GM19023 (cell line): ENCODE data around the gene TBX21.
"Not testable (repeated sequence)": the region's sequence is repeated elsewhere in the genome, so short reads cannot be mapped to it uniquely, and the experiment has no call there.

Source experiments
- ATAC-seq: cut with Tn5 transposase; IDR thresholded peaks from one replicate; pipeline ENCODE4 v1.9.1; 2021; ENCODE audit warnings: mild to moderate bottlenecking, moderate library complexity; ENCODE audit not compliant: unreplicated experiment

TBX21 gene

DNA sequence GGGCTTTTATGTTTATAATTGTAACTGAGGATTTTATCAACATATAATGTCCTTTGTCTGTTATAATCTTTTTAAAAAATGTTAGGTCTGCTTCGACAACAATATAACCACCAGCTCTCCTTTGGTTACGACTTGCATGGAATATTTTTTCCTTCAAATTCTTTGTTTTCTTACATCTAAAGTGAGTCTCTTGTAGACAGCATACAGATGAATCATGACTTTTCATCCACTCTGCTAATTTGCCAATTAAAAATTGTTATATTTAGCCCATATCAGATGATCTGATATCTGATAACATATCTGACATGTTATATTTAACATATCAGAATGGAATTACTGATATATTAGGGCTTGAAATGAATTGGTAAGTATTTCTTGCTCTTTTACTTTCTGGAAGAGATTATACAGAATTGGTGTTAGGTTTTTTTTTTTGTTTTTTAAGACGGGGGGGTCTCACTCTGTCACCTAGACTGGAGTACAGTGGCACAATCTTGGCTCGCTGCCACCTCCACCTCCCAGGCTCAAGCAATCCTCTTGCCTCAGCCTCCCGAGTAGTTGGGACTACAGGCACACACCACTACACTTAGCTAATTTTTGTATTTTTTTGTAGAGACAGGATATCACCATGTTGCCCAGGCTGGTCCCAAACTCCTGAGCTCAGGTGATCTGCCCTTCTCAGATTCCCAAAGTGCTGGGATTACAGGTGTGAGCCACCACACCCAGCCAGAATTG lies 27.5 kb downstream of the TBX21 start:
- no peak for ATAC-seq

DNA sequence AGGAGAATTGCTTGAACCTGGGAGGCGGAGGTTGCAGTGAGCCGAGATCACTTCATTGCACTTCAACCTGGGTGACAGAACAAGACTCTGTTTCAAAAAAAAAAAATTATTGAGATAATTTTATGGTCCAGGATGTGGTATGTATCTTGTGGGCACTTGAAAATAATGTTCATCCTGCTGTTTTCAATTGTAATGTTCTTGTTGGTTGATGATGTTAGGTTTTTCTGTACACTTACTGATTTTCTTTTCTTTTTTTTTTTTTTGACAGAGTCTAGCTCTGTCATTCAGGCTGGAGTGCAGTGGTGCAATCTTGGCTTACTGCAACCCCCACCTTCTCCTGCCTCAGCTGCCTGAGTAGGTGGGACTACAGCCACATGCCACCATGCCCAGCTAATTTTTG lies 29.7 kb downstream of the TBX21 start:
- ATAC-seq: no peak

DNA sequence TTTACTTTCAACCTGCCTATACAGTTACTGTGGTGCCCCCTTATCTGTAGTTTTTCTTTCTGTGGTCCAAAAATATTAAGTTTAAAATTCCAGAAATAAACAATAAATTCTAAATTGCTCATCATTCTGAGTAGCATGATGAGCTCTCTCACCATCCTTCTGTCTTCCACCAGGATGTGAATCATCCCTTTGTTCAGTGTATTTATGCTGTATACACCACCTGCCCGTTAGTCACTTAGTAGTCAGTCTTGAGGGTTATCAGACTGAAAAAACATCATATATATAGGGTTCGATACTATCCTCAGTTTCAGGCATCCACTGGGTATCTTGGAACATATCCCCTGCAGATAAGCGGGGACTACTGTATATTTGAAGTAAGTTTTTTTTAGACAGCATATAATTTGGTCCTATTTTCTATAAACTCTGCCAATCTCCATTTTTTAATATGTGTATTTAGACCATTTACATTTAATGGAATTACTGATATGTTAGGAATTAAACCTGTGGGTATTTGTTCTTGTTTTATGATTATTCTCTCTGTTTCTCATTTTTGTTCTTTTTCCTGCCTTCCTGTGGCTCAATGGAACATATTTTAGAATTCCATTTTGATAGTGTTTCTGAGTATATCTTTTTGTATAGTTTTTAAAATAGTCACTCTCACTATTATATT lies 31.0 kb downstream of the TBX21 start:
- ATAC-seq: no peak

DNA sequence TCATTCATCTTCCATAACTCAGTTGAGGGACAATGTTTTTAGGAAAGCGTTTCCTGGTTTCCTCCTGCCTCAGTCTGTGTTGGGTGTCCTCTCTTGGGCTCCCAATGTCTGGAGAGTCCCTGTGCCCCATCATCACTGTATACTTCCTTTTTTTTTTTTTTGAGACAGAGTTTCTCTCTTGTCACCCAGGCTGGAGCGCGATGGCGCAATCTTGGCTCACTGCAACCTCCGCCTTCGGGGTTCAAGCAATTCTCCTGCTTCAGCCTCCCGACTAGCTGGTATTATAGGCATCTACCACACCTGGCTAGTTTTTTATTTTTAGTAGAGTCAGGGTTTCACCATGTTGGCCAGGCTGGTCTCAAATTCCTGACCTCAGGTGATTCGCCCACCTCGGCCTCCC lies 40.6 kb downstream of the TBX21 start:
- ATAC-seq: not testable (repeated sequence)

DNA sequence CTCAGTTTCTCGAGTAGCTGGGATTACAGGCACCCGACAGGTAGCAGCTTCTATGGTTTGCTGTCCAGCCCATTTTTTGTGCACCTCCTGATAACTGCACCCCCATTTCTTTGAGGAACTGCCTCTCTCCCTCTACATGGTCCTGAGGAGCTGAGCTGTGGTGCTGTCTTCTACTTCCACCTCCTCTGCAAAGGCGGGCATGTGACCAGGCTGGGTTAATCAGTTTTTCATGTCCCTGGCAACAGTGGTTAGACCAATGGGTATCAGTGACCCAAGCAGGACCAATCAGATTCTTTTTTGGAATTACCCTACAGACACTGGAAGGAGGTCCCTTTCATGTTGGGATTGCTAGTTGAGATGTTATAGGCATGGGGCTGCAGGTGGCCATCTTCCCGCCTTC lies 41.3 kb downstream of the TBX21 start:
- ATAC-seq: no peak

DNA sequence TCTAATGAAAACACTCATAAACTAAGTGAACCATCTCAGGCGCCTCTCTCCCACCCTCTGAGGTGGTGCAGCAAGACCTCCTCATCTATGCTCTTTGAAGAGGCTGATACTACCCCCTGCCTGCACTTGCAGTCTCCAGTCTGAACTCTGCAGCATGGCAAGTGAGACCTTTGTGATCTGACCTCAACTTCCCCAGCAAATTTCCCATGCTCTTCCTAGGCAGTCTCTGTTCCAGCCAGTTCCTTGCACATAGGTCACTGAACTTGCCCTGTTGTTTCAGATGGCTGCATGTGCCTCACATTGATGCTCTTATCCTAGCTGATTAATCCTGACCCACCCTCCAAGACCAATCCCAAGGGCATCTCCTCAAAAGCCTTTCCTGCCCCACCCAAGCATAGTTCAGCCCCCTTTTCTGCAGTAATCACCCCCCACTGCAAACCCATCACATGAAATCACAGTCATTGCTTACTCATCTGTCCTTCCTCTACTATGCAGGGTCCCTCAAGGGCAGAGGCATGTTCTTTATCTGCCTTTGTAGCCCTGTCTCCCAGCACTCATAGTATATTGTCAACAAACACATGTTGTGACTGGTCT lies 42.0 kb downstream of the TBX21 start:
- ATAC-seq: no peak

DNA sequence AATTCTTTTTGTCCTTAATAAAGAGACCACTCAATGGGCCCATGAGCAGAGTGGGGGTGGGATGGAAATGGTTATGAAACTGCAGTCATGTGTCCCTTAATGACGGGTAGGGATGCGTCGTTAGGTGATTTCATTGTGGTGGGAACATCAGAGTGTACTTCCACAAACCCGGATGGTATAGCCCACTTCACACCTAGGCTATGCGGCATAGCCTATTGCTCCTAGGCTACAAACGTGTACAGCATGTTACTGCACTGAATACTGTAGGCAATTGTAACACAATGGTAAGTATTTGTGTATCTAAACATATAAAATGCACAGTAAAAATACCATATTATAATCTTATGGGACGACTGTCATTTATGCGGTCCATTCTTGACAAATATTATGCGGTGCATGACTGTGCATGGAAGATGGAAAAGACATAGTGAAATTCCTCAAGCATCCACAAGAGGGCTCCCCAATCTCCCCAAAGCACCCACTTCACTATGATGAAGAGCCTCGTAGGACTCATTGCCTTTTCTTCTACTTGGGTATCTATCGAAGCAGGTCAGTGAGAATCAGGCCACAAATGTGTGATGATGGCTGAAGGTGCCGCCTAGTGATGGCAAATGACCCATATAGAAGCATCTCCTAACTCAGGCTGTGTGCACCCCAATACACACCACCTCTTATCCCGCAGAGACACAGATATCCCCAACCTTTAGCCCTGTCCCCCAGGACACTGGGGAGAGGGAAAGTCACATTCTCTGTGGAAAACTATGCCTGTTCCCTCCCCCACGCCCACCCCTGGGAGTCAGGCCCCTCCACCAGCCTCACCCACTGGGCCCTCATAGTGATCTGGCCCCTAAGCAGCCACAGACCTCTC lies 43.5 kb downstream of the TBX21 start:
- no peak for ATAC-seq

DNA sequence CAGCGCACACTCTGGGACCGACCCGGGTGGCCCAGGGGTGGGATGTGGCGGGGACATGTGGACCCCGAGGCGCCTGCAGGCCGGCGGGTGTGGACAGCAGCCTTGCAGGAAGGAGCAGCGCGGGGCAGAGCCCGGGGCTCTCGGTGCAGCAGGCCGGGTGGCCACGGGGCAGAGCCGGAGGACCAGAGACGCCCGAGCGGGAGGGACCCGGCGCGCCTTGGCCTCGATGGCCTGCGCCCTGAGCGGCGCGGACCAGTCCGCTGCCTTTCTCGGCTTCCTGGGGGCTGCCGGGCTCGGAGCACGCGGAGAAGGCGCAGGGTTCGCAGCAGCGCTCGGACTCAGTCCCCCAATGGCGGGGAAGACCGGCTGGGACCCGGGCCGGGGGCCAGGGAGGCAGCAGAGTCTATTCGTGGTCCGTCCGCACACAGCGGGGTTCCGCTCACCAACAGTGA lies 45.2 kb downstream of the TBX21 start:
- ATAC-seq: no peak

DNA sequence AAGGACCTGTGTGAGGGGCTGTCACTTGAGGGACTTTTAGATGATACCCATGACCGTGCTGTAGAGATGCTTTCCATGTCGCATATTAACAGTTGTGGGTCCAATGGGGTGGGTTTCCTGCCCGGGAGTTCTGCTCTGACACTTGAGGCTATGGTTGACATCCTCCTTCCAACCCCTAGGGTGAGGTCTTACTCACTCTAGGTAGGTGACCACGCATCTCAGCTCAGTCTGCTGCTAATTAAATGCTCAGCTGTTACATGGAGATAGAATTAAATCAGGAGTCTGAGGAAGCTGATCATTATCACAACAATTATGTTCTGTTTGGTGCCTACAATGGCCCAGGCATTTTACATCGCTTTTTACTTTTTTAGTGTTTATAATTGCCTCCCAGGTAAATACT lies 48.4 kb downstream of the TBX21 start:
- ATAC-seq: no peak

DNA sequence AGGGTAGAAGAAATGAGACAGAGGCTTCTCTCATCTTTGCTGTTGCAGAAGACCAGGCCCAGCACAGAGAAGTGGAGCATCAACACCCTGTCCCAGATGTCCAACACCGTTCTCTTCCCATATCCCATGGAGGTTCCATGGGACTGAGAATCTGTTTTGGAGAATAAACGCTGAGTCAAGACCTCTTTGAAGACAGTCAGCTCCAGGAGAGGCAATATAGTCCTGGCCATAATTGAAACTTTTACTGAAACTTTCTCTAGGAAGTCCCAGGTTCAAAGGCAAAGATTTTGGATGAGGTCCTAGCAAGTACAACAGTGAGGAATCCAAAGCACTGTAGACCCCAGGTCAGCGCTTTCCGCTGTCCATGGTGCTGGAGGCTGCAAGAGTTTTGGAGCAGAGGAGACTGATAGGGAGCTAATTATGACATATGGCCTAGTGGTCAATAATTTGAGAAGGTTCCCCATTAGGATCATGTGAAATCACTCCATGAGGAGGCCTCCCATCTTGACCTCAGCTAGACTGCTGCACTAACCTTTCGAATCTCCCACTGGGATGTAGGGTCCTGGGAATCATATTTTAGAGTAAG lies 52.6 kb downstream of the TBX21 start:
- ATAC-seq: no peak

DNA sequence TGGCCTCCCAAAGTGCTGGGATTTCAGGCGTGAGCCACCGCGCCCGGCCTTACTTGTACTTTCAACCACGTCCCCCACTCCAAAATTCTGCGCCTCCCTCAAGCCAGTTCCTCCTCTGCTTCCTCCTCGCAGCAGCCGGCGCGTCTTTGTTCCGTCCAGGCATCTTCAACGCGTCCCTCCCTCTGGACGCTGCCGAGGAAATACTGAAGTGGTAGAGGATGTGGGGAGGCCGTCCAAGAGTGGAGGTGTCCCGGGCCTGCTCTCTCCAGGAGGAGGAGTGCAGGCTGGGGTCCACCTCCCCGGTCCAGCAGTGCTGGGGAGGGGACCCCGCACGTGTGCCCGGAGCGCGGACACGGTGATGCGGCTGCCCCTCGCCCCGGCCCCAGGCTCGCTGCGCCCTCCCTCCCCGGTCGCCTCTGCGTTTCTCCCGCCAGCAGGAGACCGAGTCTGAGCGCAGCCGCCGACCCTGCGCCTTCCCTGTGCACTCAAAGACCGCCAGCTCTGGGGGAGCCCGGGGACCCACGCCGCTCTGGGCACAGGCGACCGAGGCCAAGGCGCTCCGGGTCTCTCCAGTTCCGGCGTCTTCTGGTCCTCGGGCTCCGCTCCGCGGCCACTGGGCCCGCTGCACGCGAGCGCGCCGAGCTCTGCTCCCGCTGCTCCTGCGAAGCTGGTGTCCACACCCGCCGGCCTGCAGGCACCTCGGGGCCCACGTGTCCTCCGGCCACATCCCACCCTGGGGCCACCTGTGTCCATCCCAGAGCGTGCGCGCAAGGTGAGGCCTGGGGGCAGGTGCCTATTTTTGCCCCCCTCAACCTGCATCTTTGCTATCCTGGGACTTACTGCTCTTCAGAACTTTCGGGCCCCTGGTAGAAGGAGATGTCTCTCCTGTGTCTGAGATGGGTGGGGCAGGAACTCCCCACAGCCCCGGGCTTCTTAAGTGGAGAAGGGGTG lies 56.9 kb downstream of the TBX21 start:
- ATAC-seq: no peak

DNA sequence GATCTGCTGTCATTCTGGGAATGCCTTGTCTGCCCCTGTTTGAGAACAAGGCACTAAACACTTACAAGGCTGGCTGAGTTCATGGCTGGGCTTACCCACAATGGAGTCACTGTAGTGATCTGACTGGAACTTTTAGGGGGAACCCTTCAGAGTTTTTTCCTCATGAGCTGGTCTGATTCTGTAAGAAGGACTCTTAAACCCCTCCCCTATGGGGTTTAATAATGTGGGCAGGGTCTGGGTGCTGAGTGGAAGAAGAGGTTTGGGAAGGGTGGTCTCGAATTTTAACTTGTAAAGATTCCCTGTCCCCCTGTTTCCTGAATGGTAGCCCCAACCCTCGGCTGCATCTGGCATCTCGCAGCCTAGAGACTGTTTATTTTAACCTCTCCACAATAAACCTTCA lies 58.0 kb downstream of the TBX21 start:
- no peak for ATAC-seq

DNA sequence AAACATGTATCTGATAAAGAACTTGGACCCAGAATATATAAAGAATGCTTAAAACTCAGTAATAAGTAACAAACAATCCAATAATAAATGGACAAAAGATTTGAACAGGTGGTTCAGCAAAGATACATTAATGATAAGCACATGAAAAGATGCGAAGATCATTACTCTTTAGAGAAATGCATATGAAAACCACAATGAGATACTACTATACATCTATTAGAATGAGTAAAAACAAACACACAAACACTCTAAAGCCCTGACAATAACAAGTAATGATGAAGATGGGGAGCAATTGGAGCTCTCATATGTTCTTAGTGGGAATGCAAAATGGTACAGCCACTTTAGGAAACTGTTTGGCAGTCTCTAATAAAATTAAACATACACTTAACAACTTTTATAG lies 59.4 kb downstream of the TBX21 start:
- no peak for ATAC-seq

DNA sequence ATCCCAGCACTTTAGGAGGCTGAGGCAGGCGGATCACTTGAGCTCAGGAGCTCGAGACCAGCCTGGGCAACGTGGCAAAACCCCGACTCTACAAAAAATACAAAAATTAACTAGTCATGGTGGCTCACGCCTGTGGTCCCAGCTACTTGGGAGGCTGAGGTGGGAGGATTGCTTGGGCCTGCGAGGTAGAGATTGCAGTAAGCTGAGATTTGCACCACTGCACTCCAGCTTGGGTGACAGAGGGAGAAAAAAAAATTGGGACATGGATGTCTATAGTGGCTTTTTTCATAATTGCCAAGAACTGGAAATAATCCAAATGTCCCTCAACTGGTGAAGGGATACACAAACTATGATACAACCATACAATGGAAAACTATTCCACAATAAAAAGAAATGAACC lies 59.9 kb downstream of the TBX21 start:
- ATAC-seq: no peak
